BLaER1 treated with 17β-estradiol and CSF1 and Interleukin-3, amounts not matched to agents 10 nM and 100 nM (cell line): ENCODE data around the gene CTDSP2.

Experiments used
- H3K27ac ChIP-seq, 11 experiments: shearing (Covaris generic); formaldehyde crosslinking; 2 replicates each; pipeline ENCODE4 v1.8.1; 2022
- H3K27me3 ChIP-seq, 11 experiments: shearing (Covaris generic); formaldehyde crosslinking; 2 replicates each; pipeline ENCODE4 v1.8.1; 2022
- H3K36me3 ChIP-seq, 11 experiments: shearing (Covaris generic); formaldehyde crosslinking; 2 replicates each; pipeline ENCODE4 v1.8.1; 2022
- H3K4me1 ChIP-seq, 10 experiments: shearing (Covaris generic); formaldehyde crosslinking; 2 replicates each; pipeline ENCODE4 v1.8.1; 2022
- H3K4me2 ChIP-seq, 11 experiments: shearing (Covaris generic); formaldehyde crosslinking; 2 replicates each; pipeline ENCODE4 v1.8.1; 2022
- H3K4me3 ChIP-seq, 10 experiments: shearing (Covaris generic); formaldehyde crosslinking; 2 replicates each; pipeline ENCODE4 v1.8.1; 2022
- H3K9ac ChIP-seq, 11 experiments: shearing (Covaris generic); formaldehyde crosslinking; 2 replicates each; pipeline ENCODE4 v1.8.1; 2022
- H3K9me3 ChIP-seq, 11 experiments: shearing (Covaris generic); formaldehyde crosslinking; replicated peaks in 1 of 11; 2 replicates each; pipeline ENCODE4 v1.8.1; 2022
- H4K20me1 ChIP-seq, 11 experiments: shearing (Covaris generic); formaldehyde crosslinking; 2 replicates each; pipeline ENCODE4 v1.8.1; 2022
- Cebpa-rat ChIP-seq, 11 experiments: shearing (Covaris generic); IDR thresholded peaks; 2 replicates each; pipeline ENCODE4 v1.8.1; 2022

The CTDSP2 gene

GRCh38 chr12:57817261-57817989, 29.1 kb downstream of the CTDSP2 start:
- Histone ChIP-seq H3K4me1 (peaks cover 0 to 60% (median 21%) of the 10 kb centered on the region in 10 experiments; a peak in 14 of 20 replicates), H4K20me1 (peaks cover 0 to 34% (median 3%) of the 10 kb centered on the region in 11 experiments; a peak in 11 of 22 replicates), H3K36me3 (peaks cover 35 to 46% (median 39%) of the 10 kb centered on the region in 11 experiments)

GRCh38 chr12:57816855-57817151, 29.7 kb downstream of the CTDSP2 start:
- Histone ChIP-seq H3K9ac (peak overlapping the region in 2 of 11 experiments; percentile 19 to 44; a peak in 2 of 22 replicates), H3K27ac (peak overlapping the region in 7 of 11 experiments; percentile 16 to 78 (median 60); a peak in 13 of 22 replicates), H3K27me3 (no peaks in the 10 kb centered on the region), H4K20me1 (peaks cover 0 to 28% (median 0%) of the 10 kb centered on the region in 11 experiments; a peak in 7 of 22 replicates), H3K9me3 (no peaks in the 10 kb centered on the region), H3K4me1 (peaks cover 0 to 57% (median 21%) of the 10 kb centered on the region in 10 experiments; a peak in 14 of 20 replicates), H3K4me3 (no peak overlapping the region), H3K36me3 (peaks cover 29 to 40% (median 34%) of the 10 kb centered on the region in 11 experiments), H3K4me2 (peak overlapping the region in 8 of 11 experiments; percentile 12 to 85 (median 63); a peak in 14 of 22 replicates)
- TF ChIP-seq Cebpa-rat (IDR thresholded peaks at IDR 0.05), result peak in 1 of 11 experiments; percentile 39; a peak in 1 of 22 replicates

More at GRCh38 chr12:57817261-57817989, 29.1 kb downstream of the CTDSP2 start:
- Histone ChIP-seq H3K27me3 (no peaks in the 10 kb centered on the region), H3K4me3 (no peak overlapping the region), H3K9me3 (no peaks in the 10 kb centered on the region), H3K4me2 (peak overlapping the region in 8 of 11 experiments; percentile 12 to 85 (median 63); a peak in 14 of 22 replicates), H3K9ac (peak overlapping the region in 2 of 11 experiments; percentile 19 to 44; a peak in 4 of 22 replicates), H3K27ac (peak overlapping the region in 9 of 11 experiments; percentile 13 to 78 (median 59); a peak in 17 of 22 replicates)
- TF ChIP-seq Cebpa-rat (IDR thresholded peaks at IDR 0.05), result no peak

GRCh38 chr12:57816001-57816854, 30.3 kb downstream of the CTDSP2 start:
- no peak for TF ChIP-seq Cebpa-rat (IDR thresholded peaks at IDR 0.05)
- Histone ChIP-seq H3K9me3 (no peaks in the 10 kb centered on the region), H3K4me2 (peak overlapping the region in 7 of 11 experiments; percentile 19 to 85 (median 81); a peak in 13 of 22 replicates), H3K36me3 (peaks cover 23 to 37% (median 30%) of the 10 kb centered on the region in 11 experiments), H3K9ac (peak overlapping the region in 1 of 11 experiments; percentile 11; a peak in 1 of 22 replicates), H3K27ac (peak overlapping the region in 7 of 11 experiments; percentile 16 to 78 (median 60); a peak in 13 of 22 replicates), H3K4me1 (peaks cover 0 to 57% (median 21%) of the 10 kb centered on the region in 10 experiments; a peak in 14 of 20 replicates), H3K4me3 (no peak overlapping the region), H3K27me3 (no peaks in the 10 kb centered on the region), H4K20me1 (peaks cover 0 to 22% (median 0%) of the 10 kb centered on the region in 11 experiments; a peak in 7 of 22 replicates)

GRCh38 chr12:57815177-57816000, 31.1 kb downstream of the CTDSP2 start:
- no peaks in the 10 kb centered on the region for H3K27me3 ChIP-seq
- H3K9me3 ChIP-seq, result no peaks in the 10 kb centered on the region
- TF ChIP-seq Cebpa-rat (IDR thresholded peaks at IDR 0.05), result no peak
- H3K27ac ChIP-seq, result peak overlapping the region in 5 of 11 experiments; percentile 59 to 78 (median 65); a peak in 7 of 22 replicates
- H3K4me1 ChIP-seq, result peaks cover 0 to 64% (median 21%) of the 10 kb centered on the region in 10 experiments; a peak in 14 of 20 replicates
- H4K20me1 ChIP-seq, result peaks cover 0 to 15% (median 0%) of the 10 kb centered on the region in 11 experiments; a peak in 5 of 22 replicates
- no peak overlapping the region for H3K9ac ChIP-seq
- H3K4me2 ChIP-seq, result peak overlapping the region in 5 of 11 experiments; percentile 45 to 85 (median 82); a peak in 7 of 22 replicates
- no peak overlapping the region for H3K4me3 ChIP-seq
- peaks cover 20 to 37% (median 28%) of the 10 kb centered on the region in 11 experiments for H3K36me3 ChIP-seq

GRCh38 chr12:57813971-57814772, 32.4 kb downstream of the CTDSP2 start:
- H3K36me3 ChIP-seq, result peaks cover 14 to 37% (median 23%) of the 10 kb centered on the region in 11 experiments; a peak in 19 of 22 replicates
- peaks cover 0 to 59% (median 21%) of the 10 kb centered on the region in 10 experiments; a peak in 14 of 20 replicates for H3K4me1 ChIP-seq
- H3K4me3 ChIP-seq, result no peak overlapping the region
- no peak overlapping the region for H3K4me2 ChIP-seq
- peaks cover 0 to 11% (median 0%) of the 10 kb centered on the region in 11 experiments; a peak in 5 of 22 replicates for H4K20me1 ChIP-seq
- no peaks in the 10 kb centered on the region for H3K9me3 ChIP-seq
- no peak overlapping the region; a peak in 1 of 22 replicates for H3K27ac ChIP-seq
- H3K9ac ChIP-seq, result no peak overlapping the region
- H3K27me3 ChIP-seq, result no peaks in the 10 kb centered on the region
- no peak for TF ChIP-seq Cebpa-rat (IDR thresholded peaks at IDR 0.05)

GRCh38 chr12:57813111-57813970, 33.2 kb downstream of the CTDSP2 start:
- H4K20me1 ChIP-seq, result peaks cover 0 to 11% (median 0%) of the 10 kb centered on the region in 11 experiments; a peak in 4 of 22 replicates
- peaks cover 9 to 38% (median 25%) of the 10 kb centered on the region in 11 experiments; a peak in 21 of 22 replicates for H3K36me3 ChIP-seq
- TF ChIP-seq Cebpa-rat (IDR thresholded peaks at IDR 0.05), result no peak
- no peak overlapping the region; a peak in 1 of 22 replicates for H3K27ac ChIP-seq
- H3K9me3 ChIP-seq, result no peaks in the 10 kb centered on the region
- H3K4me2 ChIP-seq, result no peak overlapping the region
- no peaks in the 10 kb centered on the region for H3K27me3 ChIP-seq
- H3K4me3 ChIP-seq, result no peak overlapping the region
- H3K4me1 ChIP-seq, result peaks cover 0 to 51% (median 21%) of the 10 kb centered on the region in 10 experiments; a peak in 14 of 20 replicates
- no peak overlapping the region for H3K9ac ChIP-seq
